OCI-LY3 (cell line): Measurements from ENCODE around the gene RLN3.

ENCODE experiments used
- H2AFZ ChIP-seq: fragments of 200-600, 300-600 bp; shearing (Covaris generic); 2 replicates; pipeline ENCODE4 v1.6.0; 2014; ENCODE audit warnings: antibody characterized with exemption, low read depth, low read length
- H3K27ac ChIP-seq: fragments of 200-600, 300-600 bp; sonication (generic); 2 replicates; pipeline ENCODE4 v1.5.1; 2014; ENCODE audit warnings: mild to moderate bottlenecking, low read length, moderate library complexity, mixed read lengths
- H3K27me3 ChIP-seq: fragments of 200-600, 300-600 bp; sonication (generic); 2 replicates; pipeline ENCODE4 v1.6.1; 2014; ENCODE audit warnings: low read depth, low read length, mixed read lengths
- H3K36me3 ChIP-seq: fragments of 200-600, 300-600 bp; sonication (generic); replicated peaks from 2 replicates; pipeline ENCODE3; 2014; ENCODE audit warnings: low read depth, low read length, mixed read lengths
- H3K4me1 ChIP-seq: fragments of 300-600, 200-600 bp; sonication (generic); 2 replicates; pipeline ENCODE4 v1.6.1; 2014; ENCODE audit warnings: low read length, mixed read lengths
- H3K4me2 ChIP-seq: fragments of 200-600, 300-600 bp; sonication (generic); 2 replicates; pipeline ENCODE4 v1.6.1; 2014; ENCODE audit warnings: low read length, mixed read lengths
- H3K4me3 ChIP-seq: fragments of 300-600, 200-600 bp; sonication (generic); 2 replicates; pipeline ENCODE4 v1.5.1; 2014; ENCODE audit warnings: antibody characterized with exemption, mild to moderate bottlenecking, low read length, moderate library complexity
- H3K79me2 ChIP-seq: fragments of 300-600, 200-600 bp; shearing (Covaris generic); 2 replicates; pipeline ENCODE4 v1.6.1; 2014; ENCODE audit warnings: mild to moderate bottlenecking, low read length, mixed read lengths
- H3K9ac ChIP-seq: fragments of 300-600, 200-600 bp; shearing (Covaris generic); 2 replicates; pipeline ENCODE4 v1.6.0; 2014; ENCODE audit warnings: mild to moderate bottlenecking, low read length, moderate library complexity
- H3K9me3 ChIP-seq: fragments of 200-600, 300-600 bp; shearing (Covaris generic); 2 replicates; pipeline ENCODE4 v1.6.1; 2014; ENCODE audit warnings: low read length, mixed read lengths; ENCODE audit not compliant: insufficient read depth
- H4K20me1 ChIP-seq: fragments of 200-600, 300-600 bp; sonication (generic); 2 replicates; pipeline ENCODE4 v1.6.1; 2016; ENCODE audit warnings: low read length, mixed read lengths; ENCODE audit not compliant: insufficient read depth
- CTCF ChIP-seq: fragments of 200-600, 300-600 bp; sonication (generic); IDR thresholded peaks from 2 replicates; pipeline ENCODE4 v1.5.1; 2014; ENCODE audit warnings: antibody characterized with exemption, low read length, low read depth
- EZH2phosphoT487 ChIP-seq: fragments of 200-600 bp; shearing (Covaris generic); IDR thresholded peaks from 2 replicates; pipeline ENCODE4 v1.6.1; 2018; ENCODE audit warnings: antibody characterized with exemption, mixed run types, low read depth

RLN3 gene

DNA sequence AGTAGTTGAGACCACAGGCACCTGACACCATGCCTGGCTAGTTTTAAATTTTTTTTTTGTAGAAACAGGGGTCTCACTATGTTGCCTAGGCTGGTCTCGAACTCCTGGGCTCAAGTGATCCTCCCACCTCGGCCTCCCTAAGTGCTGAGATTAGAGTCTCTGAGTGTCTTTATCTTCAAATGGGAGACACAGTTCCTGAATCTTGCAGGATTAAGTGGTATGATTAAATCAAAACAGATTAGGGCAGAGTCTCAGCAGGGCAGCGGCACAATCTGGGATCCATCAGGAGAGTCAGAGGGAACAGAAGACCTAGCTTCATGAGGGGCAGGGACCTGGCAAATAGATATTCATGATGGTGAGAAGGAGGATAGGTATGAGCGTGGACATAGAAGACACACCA, 953 bp downstream of the RLN3 start:
- no peak overlapping the region for H2AFZ ChIP-seq
- no peak overlapping the region for H3K9ac ChIP-seq
- H3K9me3 ChIP-seq, result no peaks in the 10 kb centered on the region
- no peak overlapping the region for H3K27ac ChIP-seq
- TF ChIP-seq CTCF (no peak), EZH2phosphoT487 (no peak)
- H3K27me3 ChIP-seq, result peaks cover 36% of the 10 kb centered on the region
- H3K4me3 ChIP-seq, result no peak overlapping the region
- no peaks in the 10 kb centered on the region for H3K36me3 ChIP-seq
- no peak overlapping the region for H3K4me2 ChIP-seq
- no peaks in the 10 kb centered on the region for H3K79me2 ChIP-seq
- H3K4me1 ChIP-seq, result peaks cover 13% of the 10 kb centered on the region
- H4K20me1 ChIP-seq, result no peaks in the 10 kb centered on the region

- H3K36me3 ChIP-seq, result no peaks in the 10 kb centered on the region
- peaks cover 36% of the 10 kb centered on the region for H3K27me3 ChIP-seq
- no peaks in the 10 kb centered on the region for H3K9me3 ChIP-seq
- H3K79me2 ChIP-seq, result no peaks in the 10 kb centered on the region
- peak overlapping the region; percentile 49 for H3K27ac ChIP-seq
- H4K20me1 ChIP-seq, result no peaks in the 10 kb centered on the region
- H3K4me3 ChIP-seq, result peak overlapping the region; percentile 93
- TF ChIP-seq EZH2phosphoT487 (no peak), CTCF (no peak)
- H3K4me2 ChIP-seq, result peak overlapping the region; percentile 77
- peaks cover 13% of the 10 kb centered on the region for H3K4me1 ChIP-seq
- H3K9ac ChIP-seq, result peak overlapping the region; percentile 92
- peak overlapping the region; percentile 97 for H2AFZ ChIP-seq
Measured at GRCh38 chr19:14030997-14031718, 3.2 kb downstream of the RLN3 start.

GRCh38 chr19:14031719-14032480, 4.0 kb downstream of the RLN3 start, which contains the start of gene IL27RA:
Gene IL27RA, plus strand, starts transcription at chr19:14031762. Its CDS starts 111 bp downstream, at chr19:14031873.
- no peaks in the 10 kb centered on the region for H3K9me3 ChIP-seq
- H3K4me2 ChIP-seq, result peak within 1 kb of the TSS; percentile 77
- H3K27ac ChIP-seq, result peak within 1 kb of the TSS; percentile 49
- H3K79me2 ChIP-seq, result no peaks in the 10 kb centered on the region
- H3K36me3 ChIP-seq, result no peaks in the 10 kb centered on the region
- peak within 1 kb of the TSS; percentile 92 for H3K9ac ChIP-seq
- peaks cover 13% of the 10 kb centered on the region for H3K4me1 ChIP-seq
- peak within 1 kb of the TSS; percentile 97 for H2AFZ ChIP-seq
- TF ChIP-seq CTCF (peak; percentile 88), EZH2phosphoT487 (no peak)
- H3K27me3 ChIP-seq, result peaks cover 36% of the 10 kb centered on the region
- no peaks in the 10 kb centered on the region for H4K20me1 ChIP-seq
- H3K4me3 ChIP-seq, result peak within 1 kb of the TSS; percentile 93

- Histone ChIP-seq H4K20me1 (no peaks in the 10 kb centered on the region), H3K36me3 (no peaks in the 10 kb centered on the region), H3K9me3 (no peaks in the 10 kb centered on the region), H3K9ac (no peak overlapping the region), H3K27me3 (peaks cover 21% of the 10 kb centered on the region), H3K4me3 (no peak overlapping the region), H3K4me1 (peaks cover 8% of the 10 kb centered on the region), H2AFZ (no peak overlapping the region), H3K27ac (no peak overlapping the region), H3K4me2 (no peak overlapping the region), H3K79me2 (no peaks in the 10 kb centered on the region)
- no peak for TF ChIP-seq EZH2phosphoT487
- TF ChIP-seq CTCF, result no peak
Measured at GRCh38 chr19:14033946-14034345, 6.0 kb downstream of the RLN3 start.
